WI38 (cell line): ENCODE data around the gene MALAT1.

Source experiments
- H3K4me3 ChIP-seq: 2 replicates; pipeline ENCODE4 v1.5.1; 2011; ENCODE audit warnings: low read depth, mild to moderate bottlenecking, control low read depth, low read length
- TF ChIP-seq, protein P1 (sequence below): IDR thresholded peaks from 2 replicates; pipeline ENCODE4 v1.5.1; 2012; ENCODE audit warnings: low read depth, mild to moderate bottlenecking, control low read depth, low read length

Gene MALAT1

GRCh38 chr11:65546217-65546958 lies 47.5 kb downstream of the MALAT1 start:
- TF ChIP-seq, protein P1, sequence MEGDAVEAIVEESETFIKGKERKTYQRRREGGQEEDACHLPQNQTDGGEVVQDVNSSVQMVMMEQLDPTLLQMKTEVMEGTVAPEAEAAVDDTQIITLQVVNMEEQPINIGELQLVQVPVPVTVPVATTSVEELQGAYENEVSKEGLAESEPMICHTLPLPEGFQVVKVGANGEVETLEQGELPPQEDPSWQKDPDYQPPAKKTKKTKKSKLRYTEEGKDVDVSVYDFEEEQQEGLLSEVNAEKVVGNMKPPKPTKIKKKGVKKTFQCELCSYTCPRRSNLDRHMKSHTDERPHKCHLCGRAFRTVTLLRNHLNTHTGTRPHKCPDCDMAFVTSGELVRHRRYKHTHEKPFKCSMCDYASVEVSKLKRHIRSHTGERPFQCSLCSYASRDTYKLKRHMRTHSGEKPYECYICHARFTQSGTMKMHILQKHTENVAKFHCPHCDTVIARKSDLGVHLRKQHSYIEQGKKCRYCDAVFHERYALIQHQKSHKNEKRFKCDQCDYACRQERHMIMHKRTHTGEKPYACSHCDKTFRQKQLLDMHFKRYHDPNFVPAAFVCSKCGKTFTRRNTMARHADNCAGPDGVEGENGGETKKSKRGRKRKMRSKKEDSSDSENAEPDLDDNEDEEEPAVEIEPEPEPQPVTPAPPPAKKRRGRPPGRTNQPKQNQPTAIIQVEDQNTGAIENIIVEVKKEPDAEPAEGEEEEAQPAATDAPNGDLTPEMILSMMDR: no peak
- H3K4me3 ChIP-seq: no peak overlapping the region

- H3K4me3 ChIP-seq: no peak overlapping the region
- TF ChIP-seq, protein P1: no peak
Measured at GRCh38 chr11:65547446-65548125, 48.7 kb downstream of the MALAT1 start.

GRCh38 chr11:65548395-65548794 lies 49.5 kb downstream of the MALAT1 start:
- TF ChIP-seq, protein P1: no peak
- no peak overlapping the region for H3K4me3 ChIP-seq

DNA sequence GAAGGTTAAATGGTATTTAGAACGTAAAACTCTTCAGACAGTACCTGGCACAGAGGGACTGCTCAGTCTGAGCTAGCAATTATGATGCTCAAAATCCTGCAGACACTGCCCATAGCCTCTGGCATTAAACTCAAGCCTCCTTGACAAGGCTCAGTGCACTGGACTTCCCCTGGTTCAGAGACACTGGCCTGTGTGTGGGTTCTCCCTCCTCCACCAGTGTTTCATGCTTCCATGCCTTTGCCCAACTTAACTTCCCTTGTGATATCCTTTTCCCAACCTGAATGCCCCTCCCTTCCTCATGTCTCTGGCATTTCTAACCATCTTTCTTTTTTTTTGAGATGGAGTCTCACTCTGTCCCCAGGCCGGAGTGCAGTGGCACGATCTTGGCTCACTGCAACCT lies 50.3 kb downstream of the MALAT1 start:
- H3K4me3 ChIP-seq: no peak overlapping the region
- TF ChIP-seq, protein P1: no peak

DNA sequence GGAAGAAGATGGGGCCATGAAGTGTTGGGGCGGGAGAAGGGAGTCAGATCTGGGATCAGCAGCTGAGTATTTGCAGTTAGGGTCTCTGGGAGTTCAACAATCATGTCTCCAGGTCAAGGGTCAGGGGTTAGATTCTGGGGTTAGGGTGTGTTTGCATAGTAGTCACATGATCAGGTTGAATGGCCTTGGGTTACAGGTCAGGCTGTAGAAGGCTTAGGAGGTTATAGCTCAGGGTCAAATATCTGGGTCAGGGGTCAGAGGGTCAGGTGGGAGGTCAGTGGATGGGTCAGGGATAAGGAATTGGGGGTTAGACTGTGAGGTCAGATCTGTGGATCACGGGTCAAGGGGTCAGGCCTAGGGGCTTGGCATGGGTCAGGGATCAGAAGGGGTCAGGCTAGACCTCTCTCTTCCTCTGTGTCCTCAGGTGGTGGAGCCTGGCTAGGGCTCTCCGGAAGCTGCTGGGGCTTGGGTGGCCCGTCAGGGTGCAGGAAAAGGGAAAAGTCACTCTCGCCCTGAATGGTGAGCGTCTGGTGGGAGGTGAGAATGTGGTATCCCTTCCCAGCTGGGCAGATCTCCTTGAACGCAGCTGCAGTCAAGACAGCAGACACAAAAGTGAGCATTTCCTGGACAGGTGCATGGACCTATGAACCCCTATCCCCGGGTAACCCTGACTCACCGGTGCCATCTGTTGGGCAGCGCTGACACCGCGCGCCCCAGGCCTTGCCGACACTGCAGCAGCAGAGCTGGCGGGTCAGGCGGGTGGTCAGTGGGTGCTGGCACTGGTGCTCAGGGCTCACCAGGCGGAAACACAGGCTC lies 52.9 kb downstream of the MALAT1 start:
- TF ChIP-seq, protein P1: no peak
- H3K4me3 ChIP-seq: no peak overlapping the region

- TF ChIP-seq, protein P1: no peak
- no peak overlapping the region for H3K4me3 ChIP-seq
Measured at GRCh38 chr11:65552388-65552951, 53.6 kb downstream of the MALAT1 start.
